Urinary bladder (tissue), 4 donors: ENCODE measurements around the gene RAB33B. TPM values are rescaled to one million over a fixed set of nuclear protein-coding genes. Genes with fewer than 3 reads are reported as not detected.
"Not testable (repeated sequence)": the region's sequence is repeated elsewhere in the genome, so short reads cannot be mapped to it uniquely, and the experiment has no call there.

Experiments used
- DNase-seq: peaks from one replicate; pipeline ENCODE4 v3.0.0-alpha.2; 2015; ENCODE audit errors: extremely low spot score
- H3K27ac ChIP-seq: one replicate; pipeline ENCODE4 v1.5.1; 2013; ENCODE audit warnings: low read depth, mild to moderate bottlenecking, moderate library complexity
- H3K36me3 ChIP-seq: one replicate; pipeline ENCODE4 v1.6.1; 2013; ENCODE audit warnings: mild to moderate bottlenecking, moderate library complexity; ENCODE audit not compliant: insufficient read depth
- H3K4me1 ChIP-seq: one replicate; pipeline ENCODE4 v1.6.1; 2013; ENCODE audit warnings: mild to moderate bottlenecking, moderate library complexity; ENCODE audit not compliant: insufficient read depth
- H3K4me3 ChIP-seq: one replicate; pipeline ENCODE4 v1.5.1; 2013; ENCODE audit warnings: low read depth, low read length
- WGBS: extraction: QIAGEN DNeasy Blood & Tissue Kit; methylation state at CpG from one replicate; pipeline ENCODE4 v1.1.7; 2013; 5-methylcytosine and 5-hydroxymethylcytosine counted together
- polyA plus RNA-seq: library from polyadenylated mRNA; stranded (reverse); fragments of 200-250 nt; gene quantifications from one replicate; pipeline ENCODE4 v1.2.3, GENCODE V29; 2013
- total RNA-seq: library from RNA; depleted of rRNA; stranded (reverse); fragments of >200 nt; gene quantifications from one replicate; pipeline ENCODE4 v1.2.3, GENCODE V29; 2014
- donor health status: healthy with polysubstance abuse.
- donor health status: healthy.

The RAB33B gene
- total and polyA plus RNA-seq, 2 donors, result 7.7 to 46.7 TPM

DNA sequence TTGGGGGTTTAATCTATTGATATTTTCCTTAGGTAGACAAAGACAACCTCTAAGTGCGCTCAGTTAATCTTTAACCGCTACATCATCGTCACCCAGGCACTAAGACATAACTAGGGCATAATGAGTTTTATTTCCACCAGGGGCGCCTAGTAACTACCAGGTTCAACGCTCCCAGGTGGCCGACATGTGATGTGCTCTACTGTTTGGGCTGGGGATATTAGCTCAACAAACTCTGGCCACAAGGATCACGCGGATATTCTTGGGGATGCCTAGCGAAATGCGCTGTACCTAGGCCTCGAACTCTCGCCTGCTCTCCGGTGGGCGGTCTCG, 915 bp upstream of the RAB33B start:
- H3K36me3 ChIP-seq, result no peaks in the 10 kb centered on the region
- no peaks in the 10 kb centered on the region for H3K4me1 ChIP-seq
- peak overlapping the region; percentile 65 for H3K4me3 ChIP-seq
- DNase-seq, result peak; percentile 42
- under 1% methylated on average over 15 of the region's 15 CpGs for WGBS
- peak overlapping the region; percentile 97 for H3K27ac ChIP-seq

DNA sequence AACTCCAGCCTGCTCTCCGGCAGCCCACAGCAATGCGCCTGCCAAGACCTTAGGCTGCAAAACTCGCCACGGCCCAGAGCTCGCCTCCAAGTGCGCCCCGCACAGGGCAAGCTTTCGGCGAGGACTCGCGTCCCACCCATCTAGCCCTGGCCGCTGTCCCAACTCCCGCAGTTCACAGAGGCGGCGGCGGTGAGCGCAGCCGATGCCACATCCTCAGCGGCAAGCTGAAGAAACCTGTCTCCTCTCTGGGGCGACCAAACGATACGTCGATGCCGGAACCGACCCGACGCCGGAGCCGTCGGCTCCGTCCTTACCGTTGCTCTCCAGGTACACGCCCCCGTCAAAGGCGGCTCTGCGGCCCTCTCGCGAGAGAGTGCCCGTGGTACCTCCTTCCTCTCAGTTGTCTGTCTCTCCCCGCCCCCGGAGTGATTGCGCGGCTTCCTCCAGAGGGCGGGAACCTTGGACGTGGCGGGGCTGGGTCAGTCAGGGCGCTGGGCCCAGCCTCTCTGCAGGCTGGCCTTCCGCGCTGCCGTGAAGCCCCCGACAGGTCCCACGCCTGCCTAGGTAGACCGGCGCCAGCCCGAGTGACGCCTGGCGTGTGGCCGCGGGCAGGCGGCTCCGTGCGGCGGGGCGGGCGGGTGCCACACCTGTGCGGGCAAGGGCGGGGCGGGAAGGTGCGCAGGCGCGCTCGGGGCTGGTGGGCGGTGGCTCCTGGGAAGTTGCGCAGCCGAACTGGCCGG, 380 bp upstream of the RAB33B start:
- no peaks in the 10 kb centered on the region for H3K36me3 ChIP-seq
- peak; percentile 94 for DNase-seq
- H3K27ac ChIP-seq, result peak overlapping the region; percentile 97
- WGBS, result under 1% methylated on average over 76 of the region's 76 CpGs
- peak overlapping the region; percentile 65 for H3K4me3 ChIP-seq
- no peaks in the 10 kb centered on the region for H3K4me1 ChIP-seq

DNA sequence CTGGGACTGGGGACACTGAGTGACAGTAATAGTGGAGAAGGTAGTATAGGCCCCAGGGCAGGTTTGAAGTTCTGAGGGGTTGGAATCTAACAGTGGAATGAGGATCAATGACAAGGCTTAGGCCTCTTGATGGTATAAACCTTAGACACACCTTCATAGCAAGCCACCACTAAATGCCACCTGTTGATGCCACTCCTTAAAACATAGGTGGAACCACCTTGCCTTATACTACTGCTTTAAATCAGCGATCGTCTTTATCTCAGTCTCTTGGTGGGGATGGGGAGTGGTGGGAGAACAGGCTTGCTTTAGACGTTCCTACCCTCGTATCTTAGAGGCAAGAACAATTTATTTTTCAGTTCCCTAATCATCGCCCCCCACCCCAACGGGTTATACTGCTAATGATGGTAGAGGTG, 1.2 kb downstream of the RAB33B start:
- WGBS, result 37% methylated on average over 6 of the region's 6 CpGs
- no peaks in the 10 kb centered on the region for H3K36me3 ChIP-seq
- DNase-seq, result no peak
- no peak overlapping the region for H3K27ac ChIP-seq
- peak overlapping the region; percentile 65 for H3K4me3 ChIP-seq
- H3K4me1 ChIP-seq, result no peaks in the 10 kb centered on the region

DNA sequence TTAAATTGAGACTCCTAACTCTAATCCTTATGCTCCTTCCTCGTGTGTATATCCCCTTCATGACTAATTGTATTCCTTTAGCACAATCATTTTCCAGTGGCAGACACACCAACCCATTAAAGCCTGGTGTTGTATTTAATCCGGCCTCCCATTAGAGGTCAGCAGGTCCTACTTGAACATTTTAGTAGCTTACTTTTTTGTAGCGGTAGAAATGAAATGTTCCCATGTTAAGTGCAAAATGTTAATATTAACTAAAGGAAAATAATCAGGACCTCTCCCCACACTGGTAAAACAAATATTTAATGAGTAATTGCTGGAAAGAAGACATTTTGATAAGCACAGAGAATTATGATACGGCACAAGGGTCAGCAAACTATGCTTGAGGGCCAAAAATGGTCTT, 3.4 kb downstream of the RAB33B start:
- no peak for DNase-seq
- Histone ChIP-seq H3K4me1 (no peaks in the 10 kb centered on the region), H3K4me3 (no peak overlapping the region)

DNA sequence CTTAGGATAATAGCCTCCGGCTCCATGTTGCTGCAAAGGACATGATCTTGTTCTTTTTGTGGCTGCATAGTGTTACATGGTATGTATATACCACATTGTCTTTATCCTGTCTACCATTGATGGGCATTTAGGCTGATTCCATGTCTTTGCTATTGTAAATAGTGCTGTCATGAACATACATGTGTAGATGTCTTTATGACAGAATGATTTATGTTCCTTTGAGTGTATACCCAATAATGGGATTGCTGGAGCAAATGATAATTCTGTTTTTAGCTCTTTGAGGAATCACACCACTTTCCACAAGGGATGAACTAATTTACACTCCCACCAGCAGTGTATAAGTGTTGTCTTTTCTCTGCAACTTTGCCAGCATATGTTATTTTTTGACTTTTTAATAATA, 4.6 kb downstream of the RAB33B start:
- Histone ChIP-seq H3K4me3 (no peak overlapping the region), H3K27ac (no peak overlapping the region), H3K36me3 (no peaks in the 10 kb centered on the region), H3K4me1 (no peaks in the 10 kb centered on the region)
- DNase-seq, result no peak
- 95% methylated on average over 1 of the region's 1 CpG for WGBS

More for the DNA sequence above, 3.4 kb downstream of the RAB33B start:
- Histone ChIP-seq H3K27ac (no peak overlapping the region), H3K36me3 (no peaks in the 10 kb centered on the region)
- WGBS, result 78% methylated on average over 4 of the region's 4 CpGs

DNA sequence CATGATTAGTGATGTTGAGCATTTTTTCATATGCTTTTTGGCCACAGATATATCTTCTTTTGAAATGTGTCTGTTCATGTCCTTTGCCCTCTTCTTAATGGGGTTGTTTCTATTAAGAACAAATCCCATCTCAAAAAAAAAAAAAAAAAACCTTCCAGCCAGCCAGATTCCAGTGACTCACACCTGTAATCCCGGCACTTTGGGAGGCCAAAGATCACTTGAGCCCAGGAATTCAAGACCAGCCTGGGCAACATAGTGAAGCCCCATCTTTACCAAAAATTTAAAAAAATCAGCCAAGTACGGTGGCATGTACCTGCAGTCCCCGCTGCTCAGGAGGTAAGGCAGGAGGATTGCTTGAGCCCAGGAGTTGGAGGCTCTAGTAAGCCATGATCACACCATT, 5.1 kb downstream of the RAB33B start:
- Histone ChIP-seq H3K36me3 (no peaks in the 10 kb centered on the region), H3K4me1 (no peaks in the 10 kb centered on the region), H3K27ac (no peak overlapping the region), H3K4me3 (no peak overlapping the region)
- WGBS, result 81% methylated on average over 3 of the region's 3 CpGs
- no peak for DNase-seq

DNA sequence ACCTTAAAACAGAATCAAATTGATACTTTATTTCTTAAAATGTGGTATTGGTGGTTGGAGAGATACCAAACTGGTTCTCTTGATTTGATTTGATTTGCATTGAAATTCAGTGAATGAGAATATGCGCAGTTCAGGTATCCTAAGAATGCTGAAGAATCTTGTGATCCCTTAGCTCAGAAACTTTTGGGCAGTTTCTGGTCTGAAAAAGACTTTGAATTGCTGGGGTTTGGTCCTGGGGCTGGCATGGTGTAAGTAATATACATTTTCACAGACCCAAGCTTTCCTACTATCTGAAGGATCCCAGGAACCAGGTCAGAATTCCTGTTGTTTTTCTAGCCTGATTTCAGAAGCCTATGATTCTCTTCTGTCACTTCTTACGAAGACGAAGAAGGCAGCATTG, 6.6 kb downstream of the RAB33B start:
- DNase-seq, result no peak
- Histone ChIP-seq H3K4me3 (no peak overlapping the region), H3K4me1 (no peaks in the 10 kb centered on the region), H3K27ac (no peak overlapping the region), H3K36me3 (no peaks in the 10 kb centered on the region)
- WGBS, result 89% methylated on average over 3 of the region's 3 CpGs

DNA sequence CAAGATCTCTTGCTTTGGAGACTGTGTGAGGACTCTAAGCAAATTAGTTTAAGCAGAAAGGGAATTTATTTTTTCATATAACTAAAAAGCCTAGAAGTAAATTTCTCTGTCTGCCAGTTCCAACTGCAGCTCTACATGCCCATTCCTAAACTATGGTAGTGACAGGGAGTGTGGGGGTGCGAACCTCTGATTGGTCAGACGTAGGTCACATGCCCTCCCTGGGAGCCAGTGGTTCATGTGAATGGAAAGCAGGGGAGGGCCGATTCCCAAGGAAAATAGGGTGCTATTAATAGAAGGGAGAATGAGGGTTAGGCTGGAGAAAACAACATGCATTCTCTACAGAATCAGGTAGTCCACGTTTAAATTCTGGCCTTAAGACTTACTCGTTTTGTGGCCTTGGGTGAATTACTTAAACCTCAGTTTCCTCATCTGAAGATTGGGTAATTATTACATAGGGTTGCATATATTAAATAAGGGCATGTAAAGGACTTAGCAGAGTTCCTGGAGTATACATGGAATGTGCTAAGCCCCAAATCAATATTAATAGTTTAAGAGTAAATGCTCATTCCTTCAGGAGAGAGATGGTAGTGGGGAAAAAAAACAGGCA, 7.2 kb downstream of the RAB33B start:
- 79% methylated on average over 5 of the region's 5 CpGs for WGBS
- H3K4me1 ChIP-seq, result no peaks in the 10 kb centered on the region
- H3K27ac ChIP-seq, result no peak overlapping the region
- no peaks in the 10 kb centered on the region for H3K36me3 ChIP-seq
- DNase-seq, result no peak
- no peak overlapping the region for H3K4me3 ChIP-seq

DNA sequence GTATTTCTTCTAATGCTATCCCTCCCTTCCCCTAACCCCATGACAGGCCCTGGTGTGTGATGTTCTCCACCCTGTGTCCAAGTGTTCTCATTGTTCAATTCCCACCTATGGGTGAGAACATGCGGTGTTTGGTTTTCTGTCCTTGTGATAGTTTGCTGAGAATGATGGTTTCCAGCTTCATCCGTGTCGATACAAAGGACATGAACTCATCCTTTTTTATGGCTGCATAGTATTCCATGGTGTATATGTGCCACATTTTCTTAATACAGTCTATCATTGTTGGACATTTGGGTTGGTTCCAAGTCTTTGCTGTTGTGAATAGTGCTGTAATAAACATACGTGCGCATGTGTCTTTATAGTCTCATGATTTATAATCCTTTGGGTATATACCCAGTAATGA, 10.6 kb downstream of the RAB33B start:
- not testable (repeated sequence) for H3K4me3 ChIP-seq, DNase-seq, H3K36me3 ChIP-seq, H3K4me1 ChIP-seq, H3K27ac ChIP-seq
- WGBS, result 96% methylated on average over 5 of the region's 5 CpGs

DNA sequence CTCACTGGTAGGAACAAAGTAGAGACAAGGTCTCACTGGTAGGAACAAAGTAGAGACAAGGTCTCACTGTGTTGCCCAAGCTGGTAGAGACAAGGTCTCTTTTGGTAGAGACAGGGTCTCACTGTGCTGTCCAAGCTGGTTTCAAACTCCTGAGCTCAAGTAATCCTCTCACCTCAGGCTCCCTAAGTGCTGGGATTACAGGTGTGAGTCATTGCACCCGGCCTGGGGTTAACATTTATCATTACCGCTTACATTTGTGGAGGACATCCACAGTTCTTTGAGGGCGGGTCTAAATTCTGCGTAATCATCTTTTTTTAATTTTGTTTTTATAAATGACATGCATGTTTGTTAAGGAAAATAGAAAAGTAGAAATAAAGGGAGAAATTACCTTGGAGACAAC, 12.0 kb downstream of the RAB33B start:
- Histone ChIP-seq H3K36me3 (no peaks in the 10 kb centered on the region), H3K27ac (no peak overlapping the region), H3K4me3 (no peak overlapping the region), H3K4me1 (no peaks in the 10 kb centered on the region)
- 66% methylated on average over 4 of the region's 4 CpGs for WGBS
- no peak for DNase-seq

DNA sequence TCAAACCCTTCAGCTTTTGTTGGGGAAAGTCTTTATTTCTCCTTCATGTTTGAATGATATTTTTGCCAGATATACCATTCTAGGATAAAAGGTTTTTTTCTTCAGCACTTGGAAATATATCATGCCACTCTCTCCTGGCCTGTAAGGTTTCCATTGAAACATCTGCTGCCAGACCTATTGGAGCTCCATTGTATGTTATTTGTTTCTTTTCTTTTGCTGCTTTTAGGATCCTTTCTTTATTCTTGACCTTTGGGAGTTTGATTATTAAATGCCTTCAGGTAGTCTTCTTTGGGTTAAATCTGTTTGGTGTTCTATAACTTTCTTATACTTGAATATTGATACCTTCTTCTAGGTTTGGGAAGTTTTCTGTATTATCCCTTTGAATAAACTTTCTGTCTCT, 14.8 kb downstream of the RAB33B start:
- DNase-seq, H3K27ac ChIP-seq, H3K4me3 ChIP-seq, H3K4me1 ChIP-seq, H3K36me3 ChIP-seq: not testable (repeated sequence)

DNA sequence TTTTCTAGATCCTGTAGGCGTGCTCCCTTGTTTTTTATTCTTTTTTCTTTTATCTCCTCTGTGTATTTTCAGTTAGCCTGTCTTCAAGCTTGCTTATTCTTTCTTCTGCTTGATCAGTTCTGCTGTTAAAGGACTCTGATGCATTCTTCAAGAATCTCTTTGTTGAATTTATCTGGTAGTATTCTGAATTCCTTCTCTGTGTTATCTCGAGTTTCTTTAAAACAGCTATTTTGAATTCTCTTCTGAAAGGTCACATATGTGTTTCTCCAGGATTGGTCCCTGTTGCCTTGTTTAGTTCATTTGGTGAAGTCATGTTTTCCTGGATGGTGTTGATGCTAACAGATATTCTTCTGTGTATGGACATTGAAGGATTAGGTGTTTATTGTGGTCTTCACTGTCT, 15.3 kb downstream of the RAB33B start:
- Histone ChIP-seq H3K36me3 (peaks cover 3% of the 10 kb centered on the region), H3K4me3 (no peak overlapping the region), H3K27ac (no peak overlapping the region), H3K4me1 (no peaks in the 10 kb centered on the region)
- 72% methylated on average over 2 of the region's 2 CpGs for WGBS
- DNase-seq, result no peak

DNA sequence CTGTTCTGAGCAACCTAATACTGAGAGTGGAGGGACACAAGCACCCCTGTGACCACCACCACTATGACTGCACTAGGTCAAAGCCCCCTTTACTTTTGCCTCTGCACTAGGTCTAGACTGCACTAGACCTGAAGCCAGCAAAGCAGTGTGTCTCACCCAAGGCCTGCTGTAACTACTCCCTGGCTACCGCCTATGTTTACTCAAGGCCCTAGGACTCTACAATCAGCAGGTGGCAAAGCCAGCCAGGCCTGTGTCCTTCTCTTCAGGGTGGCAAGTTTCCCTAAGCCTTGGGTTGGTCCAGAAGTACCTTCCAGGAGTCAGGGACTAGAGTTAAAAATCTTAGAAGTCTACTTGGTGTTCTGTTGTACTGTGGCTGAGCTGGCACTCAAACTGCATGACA, 15.9 kb downstream of the RAB33B start:
- DNase-seq, result no peak
- Histone ChIP-seq H3K36me3 (peaks cover 3% of the 10 kb centered on the region), H3K4me3 (no peak overlapping the region), H3K27ac (no peak overlapping the region), H3K4me1 (no peaks in the 10 kb centered on the region)
- 96% methylated on average over 1 of the region's 1 CpG for WGBS

DNA sequence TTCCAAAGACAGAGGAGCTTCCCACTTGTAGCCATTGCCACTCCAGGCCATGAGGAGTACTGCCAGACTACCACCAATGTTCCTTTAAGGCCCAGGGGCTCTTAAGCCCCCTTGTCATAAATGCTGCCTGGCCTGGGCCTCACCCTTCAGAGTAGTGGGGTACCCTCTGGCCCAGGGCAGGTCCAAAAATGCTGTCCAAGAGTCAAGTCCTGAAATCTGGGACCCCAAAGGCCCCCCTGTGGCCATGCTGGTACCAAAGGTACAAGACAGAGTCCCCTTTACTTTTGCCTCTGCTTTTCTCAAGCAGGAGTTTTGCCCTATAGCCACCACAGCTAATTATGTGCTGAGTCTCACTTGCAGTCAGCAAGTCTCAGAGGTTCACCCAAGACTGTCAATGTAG, 16.4 kb downstream of the RAB33B start:
- H3K4me3 ChIP-seq, result no peak overlapping the region
- no peak overlapping the region for H3K27ac ChIP-seq
- H3K36me3 ChIP-seq, result peaks cover 3% of the 10 kb centered on the region
- no peak for DNase-seq
- H3K4me1 ChIP-seq, result no peaks in the 10 kb centered on the region
